ENCODE measurements around the gene COP1.
"Not testable (repeated sequence)": the region's sequence is repeated elsewhere in the genome, so short reads cannot be mapped to it uniquely, and the experiment has no call there.

The COP1 gene

DNA sequence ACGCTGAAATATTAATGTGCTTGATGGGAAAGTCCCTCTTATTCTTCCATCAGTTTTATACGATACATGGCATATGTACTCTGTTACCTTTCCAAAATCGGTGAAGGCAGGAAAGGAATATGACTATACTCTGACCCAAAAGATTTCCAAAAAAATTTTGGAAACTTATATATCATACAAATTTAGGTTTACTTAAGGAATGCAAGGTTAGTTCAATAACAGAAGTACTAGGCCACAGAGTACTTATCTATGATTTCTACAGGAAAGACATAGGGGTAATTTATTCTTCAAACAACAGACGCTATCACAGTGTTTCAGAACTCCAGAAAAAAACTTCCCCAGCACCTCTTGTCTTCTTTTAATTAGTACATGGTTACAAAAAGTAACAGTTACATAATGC is 84.8 kb downstream of the COP1 start:
- DNase-seq (ENCODE audit: low spot score) = no peak

- DNase-seq (ENCODE audit: low spot score) = no peak
These were observed 87.5 kb downstream of the COP1 start for GRCh38 chr1:176119549-176119948.

GRCh38 chr1:176118985-176119384 is 88.1 kb downstream of the COP1 start:
- DNase-seq (ENCODE audit: low spot score) = no peak

- DNase-seq (ENCODE audit: low spot score) = no peak
These were observed 95.3 kb downstream of the COP1 start for GRCh38 chr1:176111835-176112234.

DNA sequence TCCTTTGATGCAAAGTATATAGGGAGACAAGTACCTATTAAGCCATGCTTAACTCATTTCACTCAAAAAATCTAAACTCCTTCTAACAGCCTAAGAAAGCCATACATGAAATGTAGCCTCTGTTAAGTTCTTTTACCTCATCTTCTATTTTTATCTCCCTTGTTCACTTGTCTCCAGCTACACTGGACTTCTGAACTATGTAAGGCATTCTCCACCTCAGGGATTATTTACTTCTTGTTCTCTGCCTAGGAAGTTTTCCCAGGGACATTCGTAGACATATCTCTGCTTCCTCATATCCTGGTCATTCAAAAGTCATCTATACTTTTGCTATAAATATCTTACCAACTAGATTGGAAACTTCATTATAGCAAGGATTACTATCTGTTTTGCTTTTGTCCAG is 96.9 kb downstream of the COP1 start:
- no peak for DNase-seq (ENCODE audit: low spot score)

DNA sequence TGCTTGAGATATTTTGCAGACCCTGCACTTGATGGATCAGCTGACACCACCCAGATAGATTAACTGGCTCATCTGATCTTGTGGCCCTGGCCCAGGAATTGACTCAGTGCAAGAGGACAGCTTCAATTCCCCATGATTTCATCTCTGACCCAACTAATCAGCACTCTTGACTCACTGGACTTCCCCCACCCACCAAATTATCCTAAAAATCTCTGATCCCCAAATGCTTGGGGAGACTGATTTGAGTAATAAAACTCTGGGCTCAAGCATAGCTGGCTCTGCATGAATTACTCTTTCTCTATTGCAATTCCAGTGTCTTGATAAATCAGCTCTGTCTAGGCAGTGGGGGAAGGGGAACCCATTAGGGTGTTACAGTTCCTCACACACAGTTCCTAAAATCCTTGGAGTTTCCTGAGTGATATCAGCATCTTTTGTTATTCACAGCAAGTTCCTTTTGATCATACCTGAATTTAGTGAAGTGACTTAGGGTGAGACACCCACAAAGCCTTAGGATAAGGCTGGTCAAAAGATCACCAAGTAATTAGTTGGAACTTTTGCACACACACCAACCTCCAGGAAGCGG is 104.2 kb downstream of the COP1 start:
- DNase-seq (ENCODE audit: low spot score) = no peak

DNA sequence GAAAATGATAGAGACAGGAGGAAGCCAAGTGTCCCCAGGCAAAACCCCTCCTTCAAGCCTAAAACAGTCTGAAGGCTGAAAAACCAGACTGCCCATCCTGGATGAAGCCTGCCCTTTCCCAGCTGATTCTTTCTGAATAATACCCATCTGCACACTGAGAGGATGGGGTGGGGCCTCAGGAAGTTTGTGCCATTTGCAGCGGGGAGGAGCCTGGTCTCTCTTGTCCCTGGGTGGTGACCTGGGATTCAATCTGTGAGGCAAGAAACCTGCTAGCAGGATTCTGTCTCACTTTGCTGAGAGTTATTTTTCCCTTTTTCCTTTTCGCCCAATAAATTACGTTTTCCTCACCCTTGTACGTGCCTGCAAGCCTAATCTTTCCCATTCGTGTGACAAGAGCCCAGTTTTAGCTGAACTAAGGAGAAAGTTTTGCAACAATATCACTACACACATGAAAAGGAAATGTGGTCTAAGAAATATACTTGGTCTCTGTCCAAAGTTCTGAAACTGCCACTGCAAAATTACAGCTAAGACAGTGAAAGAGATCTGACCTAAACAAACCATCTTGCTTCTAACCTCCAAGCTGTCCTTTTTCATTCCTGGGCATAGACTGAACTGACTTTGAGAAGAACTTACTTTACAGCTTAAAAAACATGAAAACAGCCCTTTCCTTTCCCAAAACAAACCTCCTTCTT is 105.0 kb downstream of the COP1 start:
- DNase-seq (ENCODE audit: low spot score) = no peak

GRCh38 chr1:176098560-176098959 is 108.5 kb downstream of the COP1 start:
- no peak for DNase-seq (ENCODE audit: low spot score)

DNA sequence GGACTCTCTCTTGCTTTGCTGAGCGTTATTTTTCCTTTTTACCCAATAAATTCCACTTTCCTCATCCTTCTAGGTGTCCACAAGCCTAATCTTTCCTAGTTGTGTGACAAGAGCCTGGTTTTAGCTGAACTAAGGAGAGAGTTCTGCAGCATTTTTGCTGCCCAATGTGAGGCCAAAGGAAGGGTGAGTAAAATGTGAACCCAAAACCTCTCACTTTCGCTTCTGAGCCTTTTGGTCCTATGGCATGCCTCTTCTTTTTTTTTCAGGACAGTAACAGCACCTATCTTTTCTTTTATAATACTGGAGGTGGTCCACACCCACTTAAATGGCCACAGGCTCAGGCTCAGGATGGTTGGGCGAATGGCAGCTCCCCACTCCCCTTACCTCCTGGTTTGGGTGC is 111.1 kb downstream of the COP1 start:
- DNase-seq (ENCODE audit: low spot score) = no peak

DNA sequence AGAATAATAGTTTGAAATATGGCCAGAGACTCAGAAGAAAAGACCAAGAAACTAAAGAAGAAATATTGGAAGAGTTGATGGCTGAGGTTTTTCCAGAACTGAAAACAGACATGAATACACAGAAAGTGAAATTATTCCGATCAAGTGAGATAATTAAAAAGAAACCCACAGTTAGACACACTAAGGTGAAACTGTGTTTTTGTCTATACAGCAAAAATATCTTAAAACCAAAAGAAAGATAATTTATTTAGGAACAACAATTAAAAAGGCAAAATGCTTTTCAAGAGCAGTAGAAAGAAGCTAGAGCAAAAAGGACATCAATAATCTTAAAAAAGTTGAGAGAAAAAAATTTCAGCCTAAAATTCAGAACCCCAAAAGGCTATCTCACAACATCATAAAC is 116.3 kb downstream of the COP1 start:
- no peak for DNase-seq (ENCODE audit: low spot score)

DNA sequence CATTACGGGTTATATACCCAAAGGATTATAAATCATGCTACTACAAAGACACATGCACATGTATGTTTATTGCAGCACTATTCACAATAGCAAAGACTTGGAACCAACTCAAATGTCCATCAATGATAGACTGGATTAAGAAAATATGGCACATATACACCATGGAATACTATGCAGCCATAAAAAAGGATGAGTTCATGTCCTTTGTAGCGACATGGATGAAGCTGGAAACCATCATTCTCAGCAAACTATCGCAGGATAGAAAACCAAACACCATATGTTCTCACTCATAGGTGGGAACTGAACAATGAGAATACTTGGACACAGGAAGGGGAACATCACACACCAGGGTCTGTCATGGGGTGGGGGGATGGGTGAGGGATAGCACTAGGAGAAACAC is 119.3 kb downstream of the COP1 start:
- not testable (repeated sequence) for DNase-seq (ENCODE audit: low spot score)

- DNase-seq (ENCODE audit: low spot score) = no peak
These were observed 133.4 kb downstream of the COP1 start for GRCh38 chr1:176073524-176074157.

DNA sequence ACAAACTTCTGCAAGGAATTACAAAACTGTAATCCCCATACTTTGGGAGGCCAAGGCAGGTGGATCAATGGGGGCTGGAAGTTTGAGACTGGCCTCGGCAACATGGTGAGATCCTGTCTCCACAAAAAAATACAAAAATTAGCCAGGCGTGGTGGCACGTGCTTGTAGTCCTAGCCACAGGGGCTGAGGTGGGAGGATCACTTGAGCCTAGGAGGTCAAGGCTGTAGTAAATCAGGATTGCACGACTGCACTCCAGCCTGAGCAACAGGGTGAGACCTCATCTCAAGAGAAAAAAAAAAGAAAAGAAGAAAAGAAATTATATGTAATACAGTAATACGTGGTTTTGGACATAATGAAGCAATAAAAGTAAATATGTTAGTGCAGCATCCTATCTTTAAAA is 138.2 kb downstream of the COP1 start:
- no peak for DNase-seq (ENCODE audit: low spot score)

- no peak for DNase-seq (ENCODE audit: low spot score)
These were observed 138.8 kb downstream of the COP1 start for GRCh38 chr1:176068256-176068655.

DNA sequence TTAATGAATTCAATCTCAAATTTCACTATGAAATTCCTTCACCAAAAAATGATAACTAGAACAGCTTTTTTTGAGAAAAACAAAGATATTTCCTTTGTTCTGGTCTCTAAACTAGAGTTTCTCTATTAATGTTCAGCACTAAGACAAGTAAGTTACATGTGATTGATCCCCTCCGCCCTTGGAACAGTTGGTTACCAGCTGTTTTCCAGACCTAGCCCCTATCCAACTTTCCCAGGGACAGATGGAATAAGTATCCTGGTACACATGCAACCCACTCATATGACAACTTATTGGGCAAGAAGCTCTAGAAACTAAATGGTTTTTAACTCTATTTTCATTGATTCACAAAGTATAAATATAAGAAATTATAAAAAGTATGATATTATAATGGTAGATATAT is 140.4 kb downstream of the COP1 start:
- DNase-seq (ENCODE audit: low spot score) = no peak

DNA sequence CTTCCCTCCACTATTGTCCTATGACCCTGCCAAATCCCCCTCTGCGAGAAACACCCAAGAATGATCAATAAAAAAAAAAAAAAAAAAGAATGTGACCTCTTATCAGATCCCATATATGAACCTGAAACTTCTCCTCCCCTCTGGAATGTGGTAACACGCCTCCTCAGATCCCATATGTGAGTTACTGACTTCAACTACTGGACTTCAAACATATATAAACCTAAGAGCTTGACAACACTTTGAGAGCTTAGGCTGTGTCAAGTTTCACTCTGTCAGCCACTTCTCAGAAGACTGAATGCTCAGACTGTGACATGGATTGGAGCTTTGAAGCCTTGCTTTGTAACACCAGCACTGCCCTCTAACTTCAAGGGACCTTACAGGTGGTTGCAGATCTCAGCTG is 148.4 kb downstream of the COP1 start:
- DNase-seq (ENCODE audit: low spot score) = no peak

DNA sequence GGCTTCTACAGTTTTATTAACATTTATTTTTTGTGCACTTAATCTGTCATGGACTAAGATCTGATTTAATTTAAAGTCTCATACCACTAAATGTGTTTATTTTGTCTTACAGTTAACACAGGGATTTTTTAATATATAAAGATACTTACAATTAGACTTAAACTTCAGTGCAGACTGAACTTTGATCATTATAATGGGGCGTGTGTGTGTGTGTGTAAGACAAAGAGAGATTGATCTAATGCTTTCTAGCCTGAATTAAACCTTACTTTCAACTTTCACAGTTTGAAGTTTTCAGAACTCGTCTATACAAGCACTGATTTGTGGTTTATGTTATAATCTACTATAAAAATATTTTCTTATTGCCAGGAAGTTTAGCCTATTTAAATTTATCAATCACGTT is 150.8 kb downstream of the COP1 start:
- DNase-seq (ENCODE audit: low spot score) = no peak

- no peak for DNase-seq (ENCODE audit: low spot score)
These were observed 151.7 kb downstream of the COP1 start for GRCh38 chr1:176055398-176055797.

DNA sequence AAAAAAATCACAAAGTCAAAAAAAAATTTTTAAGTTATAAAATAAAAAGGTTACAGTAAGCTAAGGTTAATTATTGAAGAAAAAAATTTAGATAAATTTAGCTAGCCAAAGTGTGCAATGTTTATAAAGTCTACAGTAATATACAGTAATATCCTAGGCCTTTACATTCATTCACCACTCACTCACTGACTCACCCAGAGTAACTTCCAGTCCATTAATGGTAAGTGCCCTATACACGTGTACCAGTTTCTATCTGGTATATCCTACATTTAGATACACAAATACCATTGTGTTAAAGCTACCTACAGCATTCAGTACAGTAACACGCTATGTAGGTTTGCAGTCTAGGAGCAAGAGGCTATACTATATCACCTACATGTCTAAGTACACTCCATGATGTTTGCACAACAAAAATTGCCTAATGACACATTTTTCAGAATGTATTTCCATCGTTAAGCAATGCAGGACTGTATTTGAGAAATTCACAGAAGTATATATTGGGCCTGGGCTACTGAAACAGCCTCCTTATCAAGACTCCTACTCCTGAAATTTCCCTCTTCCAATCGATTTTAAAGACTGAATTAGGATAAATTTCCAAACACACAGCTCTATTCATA is 155.1 kb downstream of the COP1 start:
- DNase-seq (ENCODE audit: low spot score) = no peak

DNA sequence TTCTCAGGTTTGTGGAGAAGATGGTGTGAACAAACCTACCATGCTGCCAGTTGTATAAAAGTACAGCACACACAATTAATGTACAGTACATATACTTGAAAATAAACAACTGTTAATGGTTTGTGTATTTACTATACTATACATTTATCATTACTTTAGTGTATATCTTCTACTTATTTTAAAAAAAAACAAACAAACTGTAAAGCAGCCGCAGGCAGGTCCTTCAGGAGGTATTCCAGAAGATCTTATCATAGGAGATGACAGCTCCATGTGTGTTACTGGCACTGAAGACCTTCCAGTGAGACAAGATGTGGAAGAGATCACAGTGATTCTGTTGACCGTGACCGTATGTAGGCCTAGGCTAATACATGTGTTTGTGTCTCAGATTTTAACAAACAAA is 155.7 kb downstream of the COP1 start:
- DNase-seq (ENCODE audit: low spot score) = no peak

DNA sequence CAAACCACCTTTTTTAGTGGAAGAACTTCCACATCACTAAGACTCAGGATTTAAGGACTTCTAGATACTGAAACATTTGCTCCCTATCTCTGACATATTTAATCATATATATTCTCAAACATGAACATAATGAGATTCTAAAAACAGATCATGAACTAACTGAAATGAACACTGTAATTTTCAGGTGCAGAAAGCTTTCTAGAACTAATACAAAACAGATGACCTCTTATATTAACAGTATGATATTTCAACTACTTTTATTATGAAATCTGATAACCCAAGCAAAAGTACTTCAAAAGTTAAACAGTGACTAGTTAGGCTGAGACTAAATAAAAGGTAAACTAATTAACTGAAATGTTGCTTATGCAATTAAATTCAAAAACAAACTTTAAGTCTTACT is 157.5 kb downstream of the COP1 start:
- no peak for DNase-seq (ENCODE audit: low spot score)

DNA sequence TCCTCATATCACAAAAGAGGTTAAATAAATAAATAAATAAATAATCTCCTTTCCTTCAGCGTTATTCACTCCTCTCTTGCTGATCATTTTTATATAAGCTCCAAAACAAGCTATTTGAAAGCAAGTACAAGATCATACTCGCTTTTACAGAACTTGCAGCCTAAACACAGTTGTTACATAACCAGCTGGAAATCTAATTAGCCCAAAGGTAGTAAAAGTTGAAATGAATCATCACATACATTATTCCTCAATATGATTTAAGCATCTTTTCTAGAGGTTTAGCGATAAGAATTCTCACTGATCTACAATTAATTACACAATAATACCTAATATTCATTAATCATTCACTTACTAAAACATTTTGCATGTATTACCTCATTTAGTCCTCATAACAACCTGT is 160.2 kb downstream of the COP1 start:
- DNase-seq (ENCODE audit: low spot score) = no peak

GRCh38 chr1:176043537-176043936 is 163.5 kb downstream of the COP1 start:
- DNase-seq (ENCODE audit: low spot score) = no peak
